Vagina (tissue), 2 donors: ENCODE results near the gene MYO10. TPM values are rescaled to one million over a fixed set of nuclear protein-coding genes. Genes with fewer than 3 reads are reported as not detected.
"Not testable (repeated sequence)": the region's sequence is repeated elsewhere in the genome, so short reads cannot be mapped to it uniquely, and the experiment has no call there.

Source experiments
- DNase-seq, 2 donors: peaks; one replicate each; pipeline ENCODE4 v3.0.0-alpha.2; 2017; ENCODE audit errors: extremely low spot score in 2 of 2
- H3K27ac ChIP-seq: fragments of 200-600 bp; sonication (generic); one replicate; pipeline ENCODE4 v1.5.1; 2019
- H3K27me3 ChIP-seq: fragments of 200-600 bp; sonication (generic); one replicate; pipeline ENCODE4 v1.5.1; 2019
- H3K36me3 ChIP-seq, 2 donors: fragments of 200-600 bp; sonication (generic); one replicate each; pipeline ENCODE4 v1.5.1; 2017 to 2019
- H3K4me1 ChIP-seq: fragments of 200-600 bp; sonication (generic); one replicate; pipeline ENCODE4 v1.5.1; 2019
- H3K4me3 ChIP-seq, 2 donors: fragments of 200-600 bp; sonication (generic); 1 replicate in 1 of 2; 2 replicates in 1 of 2; pipeline ENCODE4 v1.5.1; 2016 to 2019
- H3K9me3 ChIP-seq: fragments of 200-600 bp; sonication (generic); one replicate; pipeline ENCODE4 v1.5.1; 2019
- CTCF ChIP-seq, 3 experiments: fragments of 450-650 bp in 2 of 3; fragments of 200-600 bp in 1 of 3; sonication (generic) in 1 of 3; IDR thresholded peaks; one replicate each; pipeline ENCODE4 v1.5.1; 2017 to 2019; ENCODE audit warnings: antibody characterized with exemption in 3 of 3, mild to moderate bottlenecking in 2 of 3, moderate library complexity in 2 of 3
- POLR2A ChIP-seq, 2 donors: fragments of 450-650 bp; IDR thresholded peaks; one replicate each; pipeline ENCODE4 v1.6.1; 2017; ENCODE audit warnings: antibody characterized with exemption in 2 of 2, mild to moderate bottlenecking in 2 of 2, moderate library complexity in 2 of 2
- POLR2AphosphoS5 ChIP-seq, 2 donors: sonication (generic); formaldehyde crosslinking; IDR thresholded peaks; one replicate each; pipeline ENCODE4 v1.9.0; 2017; ENCODE audit warnings: antibody characterized with exemption in 2 of 2, mild to moderate bottlenecking in 2 of 2, low read depth in 1 of 2; ENCODE audit not compliant: insufficient read depth in 1 of 2
- intact Hi-C: fragments of 100-400 bp; cut with DNase I; formaldehyde crosslinking; loops from one replicate; pipeline ENCODE4 v1.15.1; 2023
- total RNA-seq: library from RNA; depleted of rRNA; stranded (reverse); fragments of >200 nt; gene quantifications from one replicate; pipeline ENCODE4 v1.2.3, GENCODE V29; 2016

The MYO10 gene
- total RNA-seq, 1 donor from 2014 or later, result 22.1 TPM

GRCh38 chr5:16726538-16726946 is 209.5 kb downstream of the MYO10 start:
- Histone ChIP-seq H3K27me3 (no peaks in the 10 kb centered on the region), H3K4me3 (no peak overlapping the region), H3K27ac (no peak overlapping the region), H3K36me3 (no peaks in the 10 kb centered on the region), H3K4me1 (peaks cover 7% of the 10 kb centered on the region), H3K9me3 (no peaks in the 10 kb centered on the region)
- intact Hi-C loops, result no loop called here
- TF ChIP-seq CTCF (IDR thresholded peaks at IDR 0.05) (no peak), POLR2A (IDR thresholded peaks at IDR 0.05) (no peak), POLR2AphosphoS5 (IDR thresholded peaks at IDR 0.05; ENCODE audit: insufficient read depth in 1 of 2, low read depth in 1 of 2) (no peak)
- DNase-seq, result no peak

GRCh38 chr5:16725575-16725974 is 210.5 kb downstream of the MYO10 start:
- Histone ChIP-seq H3K36me3 (no peaks in the 10 kb centered on the region), H3K4me1 (peaks cover 7% of the 10 kb centered on the region), H3K27me3 (no peaks in the 10 kb centered on the region), H3K9me3 (no peaks in the 10 kb centered on the region), H3K27ac (no peak overlapping the region), H3K4me3 (no peak overlapping the region)
- TF ChIP-seq POLR2A (IDR thresholded peaks at IDR 0.05) (no peak), CTCF (IDR thresholded peaks at IDR 0.05) (no peak), POLR2AphosphoS5 (IDR thresholded peaks at IDR 0.05; ENCODE audit: insufficient read depth in 1 of 2, low read depth in 1 of 2) (no peak)
- intact Hi-C loops, result no loop called here
- no peak for DNase-seq

GRCh38 chr5:16723821-16724220 is 212.3 kb downstream of the MYO10 start:
- Histone ChIP-seq H3K27ac (no peak overlapping the region), H3K36me3 (no peaks in the 10 kb centered on the region), H3K9me3 (no peaks in the 10 kb centered on the region), H3K4me1 (peaks cover 7% of the 10 kb centered on the region), H3K27me3 (no peaks in the 10 kb centered on the region), H3K4me3 (no peak overlapping the region)
- TF ChIP-seq POLR2A (IDR thresholded peaks at IDR 0.05) (no peak), POLR2AphosphoS5 (IDR thresholded peaks at IDR 0.05; ENCODE audit: insufficient read depth in 1 of 2, low read depth in 1 of 2) (no peak), CTCF (IDR thresholded peaks at IDR 0.05) (no peak)
- DNase-seq, result no peak
- intact Hi-C loops, result no loop called here

- no peaks in the 10 kb centered on the region for H3K27me3 ChIP-seq
- TF ChIP-seq CTCF (IDR thresholded peaks at IDR 0.05) (no peak), POLR2A (IDR thresholded peaks at IDR 0.05) (no peak)
- DNase-seq, result no peak
- H3K27ac ChIP-seq, result no peak overlapping the region
- no peaks in the 10 kb centered on the region for H3K4me1 ChIP-seq
- H3K4me3 ChIP-seq, result no peak overlapping the region
- intact Hi-C loops, result no loop called here
- no peaks in the 10 kb centered on the region for H3K9me3 ChIP-seq
- H3K36me3 ChIP-seq, result no peaks in the 10 kb centered on the region
Measured at GRCh38 chr5:16722097-16722495, 214.0 kb downstream of the MYO10 start.

GRCh38 chr5:16721151-16722096 is 214.7 kb downstream of the MYO10 start:
- Histone ChIP-seq H3K9me3 (no peaks in the 10 kb centered on the region), H3K27me3 (no peaks in the 10 kb centered on the region), H3K36me3 (no peaks in the 10 kb centered on the region), H3K27ac (no peak overlapping the region), H3K4me3 (no peak overlapping the region), H3K4me1 (no peaks in the 10 kb centered on the region)
- TF ChIP-seq CTCF (IDR thresholded peaks at IDR 0.05), result no peak
- TF ChIP-seq POLR2AphosphoS5 (IDR thresholded peaks at IDR 0.05; ENCODE audit: insufficient read depth in 1 of 2, low read depth in 1 of 2), result no peak
- no peak for TF ChIP-seq POLR2A (IDR thresholded peaks at IDR 0.05)
- DNase-seq, result no peak
- intact Hi-C loops, result no loop called here

GRCh38 chr5:16718036-16718435 is 218.1 kb downstream of the MYO10 start:
- H3K27me3 ChIP-seq, H3K4me3 ChIP-seq, H3K9me3 ChIP-seq, H3K4me1 ChIP-seq, H3K36me3 ChIP-seq, H3K27ac ChIP-seq, DNase-seq, intact Hi-C loops: not testable (repeated sequence)
